NCI-H1436 treated with DMSO at 0.1 percent for 48 hours (cell line): ENCODE data around the gene NME7.

ENCODE experiments used
- DNase-seq: peaks from one replicate; lab custom pipeline; 2025; lab: John Stamatoyannopoulos, UW

Gene NME7

GRCh38 chr1:169155675-169156074 is 211.9 kb downstream of the NME7 start:
- DNase-seq: no peak

- DNase-seq: no peak
These were observed 216.2 kb downstream of the NME7 start for GRCh38 chr1:169151338-169151837.

GRCh38 chr1:169150641-169151337 is 216.8 kb downstream of the NME7 start:
- no peak for DNase-seq

- DNase-seq: no peak
These were observed 217.9 kb downstream of the NME7 start for GRCh38 chr1:169149555-169150286.

GRCh38 chr1:169148472-169149252 is 218.9 kb downstream of the NME7 start:
- no peak for DNase-seq

GRCh38 chr1:169146576-169147214 is 220.9 kb downstream of the NME7 start:
- DNase-seq: no peak

GRCh38 chr1:169144941-169145626 is 222.5 kb downstream of the NME7 start:
- DNase-seq: no peak

- DNase-seq: no peak
These were observed 223.6 kb downstream of the NME7 start for GRCh38 chr1:169143984-169144383.

GRCh38 chr1:169143346-169143745 is 224.3 kb downstream of the NME7 start:
- DNase-seq: no peak

GRCh38 chr1:169142129-169142528 is 225.5 kb downstream of the NME7 start:
- no peak for DNase-seq

GRCh38 chr1:169141356-169141755 is 226.2 kb downstream of the NME7 start:
- DNase-seq: no peak

GRCh38 chr1:169138866-169139670 is 228.5 kb downstream of the NME7 start:
- no peak for DNase-seq

- DNase-seq: no peak
These were observed 230.2 kb downstream of the NME7 start for GRCh38 chr1:169137357-169137756.

GRCh38 chr1:169133801-169134502 is 233.6 kb downstream of the NME7 start:
- no peak for DNase-seq

- no peak for DNase-seq
These were observed 234.4 kb downstream of the NME7 start for GRCh38 chr1:169133228-169133576.

GRCh38 chr1:169132512-169133227 is 234.9 kb downstream of the NME7 start:
- no peak for DNase-seq

- DNase-seq: no peak
These were observed 236.9 kb downstream of the NME7 start for GRCh38 chr1:169130683-169131082.

- DNase-seq: no peak
These were observed 238.3 kb downstream of the NME7 start for GRCh38 chr1:169129109-169129784.

- DNase-seq: no peak
These were observed 239.0 kb downstream of the NME7 start for GRCh38 chr1:169128562-169128961.
